ENCODE measurements around the gene MCF2L2.
"Not testable (repeated sequence)": the region's sequence is repeated elsewhere in the genome, so short reads cannot be mapped to it uniquely, and the experiment has no call there.

The MCF2L2 gene

GRCh38 chr3:183443395-183444385, 15.3 kb upstream of the MCF2L2 start:
- DNase-seq (ENCODE audit: low spot score): no peak

GRCh38 chr3:183442994-183443393, 14.6 kb upstream of the MCF2L2 start:
- no peak for DNase-seq (ENCODE audit: low spot score)

GRCh38 chr3:183440521-183440920, 12.1 kb upstream of the MCF2L2 start:
- not testable (repeated sequence) for DNase-seq (ENCODE audit: low spot score)

GRCh38 chr3:183439515-183439914, 11.1 kb upstream of the MCF2L2 start:
- no peak for DNase-seq (ENCODE audit: low spot score)

- DNase-seq (ENCODE audit: low spot score): no peak
Measured at GRCh38 chr3:183438735-183439134, 10.3 kb upstream of the MCF2L2 start.

- DNase-seq (ENCODE audit: low spot score): no peak
Measured at GRCh38 chr3:183437666-183438564, 9.5 kb upstream of the MCF2L2 start.

GRCh38 chr3:183437061-183437460, 8.6 kb upstream of the MCF2L2 start:
- no peak for DNase-seq (ENCODE audit: low spot score)

GRCh38 chr3:183435661-183436060, 7.2 kb upstream of the MCF2L2 start:
- no peak for DNase-seq (ENCODE audit: low spot score)

GRCh38 chr3:183434992-183435391, 6.6 kb upstream of the MCF2L2 start:
- no peak for DNase-seq (ENCODE audit: low spot score)

GRCh38 chr3:183434503-183434902, 6.1 kb upstream of the MCF2L2 start:
- DNase-seq (ENCODE audit: low spot score): no peak

GRCh38 chr3:183430325-183430957, 2.0 kb upstream of the MCF2L2 start:
- DNase-seq (ENCODE audit: low spot score): no peak

GRCh38 chr3:183427876-183428446, 458 bp downstream of the MCF2L2 start:
- peak; percentile 63 for DNase-seq (ENCODE audit: low spot score)

- DNase-seq (ENCODE audit: low spot score): peak; percentile 32
Measured at GRCh38 chr3:183427196-183427875, 1.1 kb downstream of the MCF2L2 start.

GRCh38 chr3:183418807-183419206, 9.6 kb downstream of the MCF2L2 start:
- DNase-seq (ENCODE audit: low spot score): not testable (repeated sequence)

GRCh38 chr3:183411216-183411922, 17.1 kb downstream of the MCF2L2 start:
- no peak for DNase-seq (ENCODE audit: low spot score)

- no peak for DNase-seq (ENCODE audit: low spot score)
Measured at GRCh38 chr3:183410759-183411158, 17.7 kb downstream of the MCF2L2 start.

GRCh38 chr3:183410280-183410679, 18.1 kb downstream of the MCF2L2 start:
- no peak for DNase-seq (ENCODE audit: low spot score)

- no peak for DNase-seq (ENCODE audit: low spot score)
Measured at GRCh38 chr3:183409219-183409618, 19.2 kb downstream of the MCF2L2 start.

GRCh38 chr3:183401678-183402077, 26.7 kb downstream of the MCF2L2 start:
- DNase-seq (ENCODE audit: low spot score): no peak

- no peak for DNase-seq (ENCODE audit: low spot score)
Measured at GRCh38 chr3:183400352-183400751, 28.1 kb downstream of the MCF2L2 start.

Measured in pons (tissue), 1 donor.